ENCODE data around the gene SEMA6B. TPM values are rescaled to one million over a fixed set of nuclear protein-coding genes. Genes with fewer than 3 reads are reported as not detected.

Gene SEMA6B
- total and polyA plus RNA-seq, 2 of the 4 experiments (the other 2 are of a cell fraction): 0.18 to 0.72 TPM

DNA sequence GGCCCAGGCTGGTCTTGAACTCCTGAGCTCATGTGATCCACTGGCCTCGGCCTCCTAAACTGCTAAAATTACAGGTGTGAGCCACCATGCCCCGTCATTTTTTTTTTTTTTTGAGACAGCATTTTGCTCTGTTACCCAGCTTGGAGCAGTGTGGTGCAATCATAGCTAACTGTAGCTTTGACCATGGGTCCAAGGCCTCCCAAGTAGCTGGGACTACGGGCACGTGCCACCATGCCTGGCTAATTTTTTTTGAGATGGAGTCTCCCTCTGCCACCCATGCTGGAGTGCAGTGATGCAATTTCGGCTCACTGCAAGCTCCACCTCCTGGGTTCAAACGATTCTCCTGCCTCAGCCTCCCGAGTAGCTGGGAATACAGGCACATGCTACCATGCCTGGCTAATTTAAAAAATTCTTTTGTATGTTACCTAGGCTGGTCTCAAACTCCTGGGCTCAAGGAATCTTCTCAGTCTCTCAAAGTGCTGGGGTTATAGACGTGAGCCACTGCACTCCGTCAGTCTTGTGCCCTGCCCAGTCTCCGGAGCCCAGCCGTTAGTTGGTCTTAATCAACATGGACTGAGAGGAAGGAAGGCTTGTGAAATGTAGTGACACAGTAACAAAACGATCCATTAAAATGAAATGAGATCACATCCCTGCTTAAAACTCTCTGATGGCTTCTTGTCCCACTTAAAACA, 18.2 kb downstream of the SEMA6B start:
- Histone ChIP-seq H2AK9ac (replicated peaks; ENCODE audit: low read depth, low read length, poor library complexity) (no peak overlapping the region), H3K4me3 (ENCODE audit: insufficient read depth, low read depth, low read length) (no peak overlapping the region), H3K9me3 (ENCODE audit: control insufficient read depth, insufficient read depth, low read length) (peaks cover 6% of the 10 kb centered on the region), H2BK5ac (ENCODE audit: low read depth, low read length, poor library complexity, severe bottlenecking) (no peak overlapping the region), H4K20me1 (ENCODE audit: insufficient read depth, low read length) (no peaks in the 10 kb centered on the region), H3K14ac (replicated peaks; ENCODE audit: low read depth, low read length) (no peak overlapping the region), H3K27ac (ENCODE audit: insufficient read depth, low read length) (no peak overlapping the region), H2BK120ac (ENCODE audit: low read depth, low read length) (no peak overlapping the region), H3K4me2 (ENCODE audit: low read depth, low read length) (no peak overlapping the region), H4K91ac (ENCODE audit: insufficient read depth, low read depth, low read length) (no peak overlapping the region), H2AFZ (replicated peaks; ENCODE audit: low read length, poor library complexity) (no peak overlapping the region), H3K9me1 (ENCODE audit: insufficient read depth, low read length) (no peaks in the 10 kb centered on the region), H2AK5ac (ENCODE audit: low read depth, low read length) (no peak overlapping the region), H2BK15ac (ENCODE audit: low read depth, low read length) (no peak overlapping the region), H3K79me1 (ENCODE audit: low read depth in 1 of 2, low read length in 2 of 2) (no peaks in the 10 kb centered on the region), H3K9ac (ENCODE audit: low read depth, low read length) (no peak overlapping the region), H2BK20ac (ENCODE audit: low read depth, low read length) (no peak overlapping the region), H3K18ac (ENCODE audit: low read depth, low read length) (no peak overlapping the region), H3K56ac (ENCODE audit: extremely low read depth, insufficient read depth, low read length) (no peak overlapping the region), H3K36me3 (ENCODE audit: control insufficient read depth, insufficient read depth, low read length) (no peaks in the 10 kb centered on the region), H3K4ac (ENCODE audit: low read depth, low read length) (no peak overlapping the region), H4K5ac (ENCODE audit: low read depth, low read length) (no peak overlapping the region), H3K23ac (ENCODE audit: low read depth, low read length) (no peak overlapping the region), H4K8ac (ENCODE audit: low read depth in 2 of 2, low read length in 2 of 2) (no peak overlapping the region), H3K27me3 (ENCODE audit: control insufficient read depth, insufficient read depth, low read length) (peaks cover 22% of the 10 kb centered on the region; the same call in 1 of the 2 replicates), H3K4me1 (ENCODE audit: control insufficient read depth, insufficient read depth, low read length) (no peaks in the 10 kb centered on the region)
- dilution Hi-C loops (cut with HindIII; ENCODE audit: low sequenced_read_pairs, unreplicated experiment): no loop called here
- ChIA-PET CTCF (interaction anchor here (0.8 kb wide), 1 partner anchor 92 kb away, joined by 3 read pairs; no protein-coding TSS in a partner anchor), POLR2A (ENCODE audit: unreplicated experiment) (no interaction called here)
- intact Hi-C loops (cut with micrococcal nuclease): no loop called here
- BruUV-seq (replicated peaks): no TSS peak
- in situ Hi-C loops (cut with MboI; ENCODE audit: low sequenced_read_pairs): no loop called here
- ATAC-seq (ENCODE audit: low read depth): no peak
- DNase-seq: no peak
- TF ChIP-seq, protein P1, sequence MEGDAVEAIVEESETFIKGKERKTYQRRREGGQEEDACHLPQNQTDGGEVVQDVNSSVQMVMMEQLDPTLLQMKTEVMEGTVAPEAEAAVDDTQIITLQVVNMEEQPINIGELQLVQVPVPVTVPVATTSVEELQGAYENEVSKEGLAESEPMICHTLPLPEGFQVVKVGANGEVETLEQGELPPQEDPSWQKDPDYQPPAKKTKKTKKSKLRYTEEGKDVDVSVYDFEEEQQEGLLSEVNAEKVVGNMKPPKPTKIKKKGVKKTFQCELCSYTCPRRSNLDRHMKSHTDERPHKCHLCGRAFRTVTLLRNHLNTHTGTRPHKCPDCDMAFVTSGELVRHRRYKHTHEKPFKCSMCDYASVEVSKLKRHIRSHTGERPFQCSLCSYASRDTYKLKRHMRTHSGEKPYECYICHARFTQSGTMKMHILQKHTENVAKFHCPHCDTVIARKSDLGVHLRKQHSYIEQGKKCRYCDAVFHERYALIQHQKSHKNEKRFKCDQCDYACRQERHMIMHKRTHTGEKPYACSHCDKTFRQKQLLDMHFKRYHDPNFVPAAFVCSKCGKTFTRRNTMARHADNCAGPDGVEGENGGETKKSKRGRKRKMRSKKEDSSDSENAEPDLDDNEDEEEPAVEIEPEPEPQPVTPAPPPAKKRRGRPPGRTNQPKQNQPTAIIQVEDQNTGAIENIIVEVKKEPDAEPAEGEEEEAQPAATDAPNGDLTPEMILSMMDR (conservative IDR thresholded peaks at IDR 0.05; ENCODE audit: low read depth, low read length): no peak
- TF ChIP-seq MXI1 (IDR thresholded peaks at IDR 0.05; ENCODE audit: borderline replicate concordance, low read depth, low read length) (no peak), RAD21 (IDR thresholded peaks at IDR 0.05; ENCODE audit: low read length) (no peak), CEBPB (IDR thresholded peaks at IDR 0.05; ENCODE audit: low read depth, low read length) (no peak), NFE2L2 (IDR thresholded peaks at IDR 0.05; ENCODE audit: low read depth, low read length) (no peak), BHLHE40 (IDR thresholded peaks at IDR 0.05; ENCODE audit: low read depth, low read length) (no peak), FOS (IDR thresholded peaks at IDR 0.05; ENCODE audit: low read depth, low read length) (no peak), RFX5 (IDR thresholded peaks at IDR 0.05; ENCODE audit: low read depth, low read length) (no peak), SMC3 (IDR thresholded peaks at IDR 0.05; ENCODE audit: low read depth, low read length) (no peak), RCOR1 (IDR thresholded peaks at IDR 0.05; ENCODE audit: insufficient replicate concordance, low read length) (no peak), POLR2A (IDR thresholded peaks at IDR 0.05; ENCODE audit: low read depth, low read length) (no peak), MAZ (IDR thresholded peaks at IDR 0.05; ENCODE audit: borderline replicate concordance, low read depth, low read length) (no peak), CHD1 (IDR thresholded peaks at IDR 0.05; ENCODE audit: low read depth, low read length) (no peak), MAFK (IDR thresholded peaks at IDR 0.05; ENCODE audit: low read depth, low read length) (no peak)
- TF ChIP-seq, protein P2, sequence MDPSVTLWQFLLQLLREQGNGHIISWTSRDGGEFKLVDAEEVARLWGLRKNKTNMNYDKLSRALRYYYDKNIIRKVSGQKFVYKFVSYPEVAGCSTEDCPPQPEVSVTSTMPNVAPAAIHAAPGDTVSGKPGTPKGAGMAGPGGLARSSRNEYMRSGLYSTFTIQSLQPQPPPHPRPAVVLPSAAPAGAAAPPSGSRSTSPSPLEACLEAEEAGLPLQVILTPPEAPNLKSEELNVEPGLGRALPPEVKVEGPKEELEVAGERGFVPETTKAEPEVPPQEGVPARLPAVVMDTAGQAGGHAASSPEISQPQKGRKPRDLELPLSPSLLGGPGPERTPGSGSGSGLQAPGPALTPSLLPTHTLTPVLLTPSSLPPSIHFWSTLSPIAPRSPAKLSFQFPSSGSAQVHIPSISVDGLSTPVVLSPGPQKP (IDR thresholded peaks at IDR 0.05; ENCODE audit: borderline replicate concordance, low read depth, low read length): no peak
- TF ChIP-seq, protein P3, sequence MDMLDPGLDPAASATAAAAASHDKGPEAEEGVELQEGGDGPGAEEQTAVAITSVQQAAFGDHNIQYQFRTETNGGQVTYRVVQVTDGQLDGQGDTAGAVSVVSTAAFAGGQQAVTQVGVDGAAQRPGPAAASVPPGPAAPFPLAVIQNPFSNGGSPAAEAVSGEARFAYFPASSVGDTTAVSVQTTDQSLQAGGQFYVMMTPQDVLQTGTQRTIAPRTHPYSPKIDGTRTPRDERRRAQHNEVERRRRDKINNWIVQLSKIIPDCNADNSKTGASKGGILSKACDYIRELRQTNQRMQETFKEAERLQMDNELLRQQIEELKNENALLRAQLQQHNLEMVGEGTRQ (IDR thresholded peaks at IDR 0.05; ENCODE audit: low read depth, low read length): no peak
- WGBS, 2 experiments (ENCODE audit: extremely low coverage in 2 of 2, insufficient read length in 1 of 2): 69% methylated on average over 7 of the region's 12 CpGs; no CpG with 5 or more reads in 1 of the 2 experiments
